WTC11 (cell line): ENCODE data around the gene JOSD2. TPM values are rescaled to one million over a fixed set of nuclear protein-coding genes. Genes with fewer than 3 reads are reported as not detected.

Source experiments
- ATAC-seq: fragments of 200-7000 bp; cut with Tn5 transposase; 2 replicates; pipeline ENCODE4 v1.10.0; 2021; ENCODE audit warnings: mild to moderate bottlenecking, moderate library complexity
- CTCF ChIA-PET: fragments of 300-600 bp; sonication (Branson Sonifier 250); formaldehyde crosslinking; loops from one replicate; lab custom pipeline; 2021; ENCODE audit warnings: antibody characterized with exemption; lab: Charles Lee
- POLR2A ChIA-PET: fragments of 350-600 bp; sonication (Branson Sonifier 250); formaldehyde crosslinking; loops from one replicate; lab custom pipeline; 2021; ENCODE audit warnings: antibody characterized with exemption; lab: Charles Lee
- DNase-seq: peaks from one replicate; pipeline ENCODE4 v3.0.0; 2021; ENCODE audit warnings: low spot score
- H3K27ac Mint-ChIP-seq: 2 replicates; pipeline ENCODE4 v1.8.0; 2021; ENCODE audit warnings: mixed read lengths
- H3K27me3 Mint-ChIP-seq: 2 replicates; pipeline ENCODE4 v1.8.0; 2021; ENCODE audit warnings: low read depth, mild to moderate bottlenecking, moderate library complexity, mixed read lengths
- H3K36me3 Mint-ChIP-seq: 2 replicates; pipeline ENCODE4 v1.8.0; 2021; ENCODE audit warnings: mixed read lengths
- H3K4me1 Mint-ChIP-seq: 2 replicates; pipeline ENCODE4 v1.8.0; 2022; ENCODE audit warnings: mixed read lengths
- H3K4me3 Mint-ChIP-seq: 2 replicates; pipeline ENCODE4 v1.8.0; 2021; ENCODE audit warnings: mild to moderate bottlenecking, moderate library complexity, mixed read lengths
- H3K9me3 Mint-ChIP-seq: 2 replicates; pipeline ENCODE4 v1.8.0; 2021; ENCODE audit warnings: mixed read lengths
- ARID4B ChIP-seq: sonication (generic); formaldehyde crosslinking; IDR thresholded peaks from 2 replicates; pipeline ENCODE4 v1.8.0; 2023; ENCODE audit warnings: missing genetic modification reagents, mild to moderate bottlenecking, borderline replicate concordance
- CBFB ChIP-seq: sonication (generic); formaldehyde crosslinking; IDR thresholded peaks from 2 replicates; pipeline ENCODE4 v1.8.1; 2022; ENCODE audit warnings: mild to moderate bottlenecking, low read depth, missing genetic modification reagents
- E2F1 ChIP-seq: sonication (generic); formaldehyde crosslinking; IDR thresholded peaks from 2 replicates; pipeline ENCODE4 v1.8.0; 2022; ENCODE audit warnings: mild to moderate bottlenecking, missing genetic modification reagents
- HMGA2 ChIP-seq: fragments of 250-450 bp; sonication (Bioruptor Pico); IDR thresholded peaks from 2 replicates; pipeline ENCODE4 v1.4.0; 2021; ENCODE audit warnings: mild to moderate bottlenecking, moderate library complexity
- JAZF1 ChIP-seq: fragments of 250-450 bp; sonication (Bioruptor Pico); IDR thresholded peaks from 2 replicates; pipeline ENCODE4 v1.9.0; 2021; ENCODE audit warnings: moderate library complexity, mild to moderate bottlenecking, inconsistent platforms
- MXD4 ChIP-seq: fragments of 250-450 bp; sonication (Bioruptor Pico); IDR thresholded peaks from 2 replicates; pipeline ENCODE4 v1.8.0; 2021; ENCODE audit warnings: mild to moderate bottlenecking, moderate library complexity, borderline replicate concordance
- MYBL2 ChIP-seq: sonication (generic); formaldehyde crosslinking; IDR thresholded peaks from 2 replicates; pipeline ENCODE4 v1.8.1; 2023; ENCODE audit warnings: mild to moderate bottlenecking, moderate library complexity, missing genetic modification reagents
- NR2C2 ChIP-seq: sonication (generic); formaldehyde crosslinking; IDR thresholded peaks from 2 replicates; pipeline ENCODE4 v1.8.0; 2022; ENCODE audit warnings: mild to moderate bottlenecking, missing genetic modification reagents
- TEAD1 ChIP-seq: sonication (generic); formaldehyde crosslinking; IDR thresholded peaks from 2 replicates; pipeline ENCODE4 v1.8.0; 2022; ENCODE audit warnings: mild to moderate bottlenecking, missing genetic modification reagents
- ZBTB43 ChIP-seq: sonication (generic); formaldehyde crosslinking; IDR thresholded peaks from 2 replicates; pipeline ENCODE4 v1.8.1; 2023; ENCODE audit warnings: mild to moderate bottlenecking, missing genetic modification reagents
- ZNF416 ChIP-seq: fragments of 250-450 bp; sonication (Bioruptor Pico); IDR thresholded peaks from 2 replicates; pipeline ENCODE4 v1.9.0; 2021; ENCODE audit warnings: mild to moderate bottlenecking, inconsistent platforms
- ZNF423 ChIP-seq: fragments of 250-450 bp; sonication (Bioruptor Pico); IDR thresholded peaks from 2 replicates; pipeline ENCODE4 v2.1.2; 2022; ENCODE audit warnings: mild to moderate bottlenecking, moderate library complexity
- ZNF532 ChIP-seq: fragments of 250-450 bp; sonication (Bioruptor Pico); IDR thresholded peaks from 2 replicates; pipeline ENCODE4 v1.9.0; 2021; ENCODE audit warnings: mild to moderate bottlenecking, borderline replicate concordance
- total RNA-seq: library from RNA; stranded (reverse); gene quantifications from 3 replicates; pipeline ENCODE4 v1.2.3, GENCODE V29; 2021

JOSD2 gene
- total RNA-seq, 1 experiment from 2014 or later: 4.0 TPM

GRCh38 chr19:50500060-50500752 is 10.8 kb downstream of the JOSD2 start (continued):
- TF ChIP-seq ZBTB43 (CRISPR knock-in tag): no peak
- peak; percentile 73 for TF ChIP-seq ZNF423 (CRISPR knock-in tag)
- TF ChIP-seq ZNF532 (CRISPR knock-in tag): no peak
- TF ChIP-seq JAZF1: no peak
- TF ChIP-seq ARID4B (CRISPR knock-in tag): no peak
- no peak for TF ChIP-seq HMGA2 (CRISPR knock-in tag)
- TF ChIP-seq CBFB (CRISPR knock-in tag): no peak
- no peak for TF ChIP-seq MYBL2 (CRISPR knock-in tag)

GRCh38 chr19:50498219-50499056 is 12.6 kb downstream of the JOSD2 start:
- DNase-seq: no peak
- POLR2A ChIA-PET: no interaction called here

More at GRCh38 chr19:50498219-50499056, 12.6 kb downstream of the JOSD2 start:
- Mint-ChIP-seq H3K4me1 (peaks cover 3% of the 10 kb centered on the region; the same call in 1 of the 2 replicates), H3K27ac (no peak overlapping the region), H3K4me3 (no peak overlapping the region), H3K9me3 (no peaks in the 10 kb centered on the region), H3K36me3 (no peaks in the 10 kb centered on the region), H3K27me3 (peaks cover 45% of the 10 kb centered on the region)
- no peak for TF ChIP-seq E2F1 (CRISPR knock-in tag)
- TF ChIP-seq TEAD1 (CRISPR knock-in tag): no peak
- no peak for TF ChIP-seq MXD4 (CRISPR knock-in tag)
- no peak for TF ChIP-seq ZNF416 (CRISPR knock-in tag)
- TF ChIP-seq NR2C2 (CRISPR knock-in tag): no peak
- CTCF ChIA-PET: no interaction called here
- ATAC-seq: no peak
